ENCODE data around the gene SLC16A1. TPM values are rescaled to one million over a fixed set of nuclear protein-coding genes. Genes with fewer than 3 reads are reported as not detected.

SLC16A1 gene
- total and polyA plus RNA-seq, 2 experiments from 2014 or later = 231 to 593 TPM

- Histone ChIP-seq H3K4me1 (ENCODE audit: insufficient read depth) (0 out of 2 replicates have a peak, but pooled peaks cover 8% of the 10 kb centered on the region), H3F3A (replicated peaks; ENCODE audit: low read depth) (peaks cover 12% of the 10 kb centered on the region), H2AFZ (no peak overlapping the region), H3K36me3 (ENCODE audit: insufficient read depth) (no peaks in the 10 kb centered on the region), H3K9me2 (ENCODE audit: insufficient read depth) (no peaks in the 10 kb centered on the region), H4K20me1 (replicated peaks; ENCODE audit: insufficient read depth) (no peaks in the 10 kb centered on the region), H3K4me3 (no peak overlapping the region), H3K4me2 (no peak overlapping the region), H3K27me3 (ENCODE audit: insufficient read depth) (no peaks in the 10 kb centered on the region), H3K79me2 (replicated peaks; ENCODE audit: insufficient read depth) (no peaks in the 10 kb centered on the region; the same call in 1 of the 2 replicates), H3K27ac (ENCODE audit: low read depth) (peak overlapping the region; percentile 62; the same call in 1 of the 2 replicates)
- Mint-ChIP-seq H3K36me3 (ENCODE audit: low read depth) (no peaks in the 10 kb centered on the region), H3K27me3 (ENCODE audit: insufficient read depth, low read depth, poor library complexity) (no peaks in the 10 kb centered on the region), H3K4me3 (no peak overlapping the region), H3K4me1 (peaks cover 4% of the 10 kb centered on the region; the same call in 2 of the 3 replicates), H3K9me3 (no peaks in the 10 kb centered on the region), H3K27ac (peak overlapping the region; percentile 14; the same call in 1 of the 2 replicates)
- ATAC-seq (no peak), DNase-seq (ENCODE audit: low spot score) (no peak)
- TF ChIP-seq NANOG (IDR thresholded peaks at IDR 0.05; ENCODE audit: borderline replicate concordance) (no peak), ZNF331 (CRISPR knock-in tag; IDR thresholded peaks at IDR 0.05; ENCODE audit: low read depth) (no peak), ZNF462 (CRISPR knock-in tag; IDR thresholded peaks at IDR 0.05) (no peak), CREB1 (CRISPR knock-in tag; IDR thresholded peaks at IDR 0.05; ENCODE audit: low read depth) (no peak), ZNF114 (CRISPR knock-in tag; IDR thresholded peaks at IDR 0.05) (no peak), ETS1 (IDR thresholded peaks at IDR 0.05) (no peak), CTCF (conservative IDR thresholded peaks at IDR 0.05; ENCODE audit: low read depth in 2 of 2) (no peak), STAT1 (IDR thresholded peaks at IDR 0.05; ENCODE audit: unreplicated experiment) (no peak), JUNB (IDR thresholded peaks at IDR 0.05; ENCODE audit: unreplicated experiment) (no peak), EZH2phosphoT487 (IDR thresholded peaks at IDR 0.05; ENCODE audit: unreplicated experiment) (no peak), EZH2 (IDR thresholded peaks at IDR 0.05; ENCODE audit: low read depth, unreplicated experiment) (no peak), REST (IDR thresholded peaks at IDR 0.05; ENCODE audit: unreplicated experiment) (no peak), POLR2AphosphoS5 (IDR thresholded peaks at IDR 0.05; ENCODE audit: low read depth) (no peak)
Measured at GRCh38 chr1:112982853-112983536, 27.0 kb upstream of the SLC16A1 start.

Measured in GM23338 (cell line).